ACC112 (cell line): ENCODE measurements around the gene FCGR2B.
"Not testable (repeated sequence)": the region's sequence is repeated elsewhere in the genome, so short reads cannot be mapped to it uniquely, and the experiment has no call there.

ENCODE experiments used
- H2AFZ ChIP-seq: fragments of 200-600 bp; sonication (generic); one replicate; pipeline ENCODE4 v1.6.0; 2017; ENCODE audit warnings: antibody characterized with exemption, low read length; ENCODE audit not compliant: unreplicated experiment
- H3K27ac ChIP-seq: fragments of 200-600 bp; sonication (generic); 2 replicates; pipeline ENCODE4 v1.5.1; 2014; ENCODE audit warnings: low read depth, mild to moderate bottlenecking, antibody characterized with exemption, low read length, moderate library complexity
- H3K27me3 ChIP-seq: fragments of 200-600 bp; sonication (generic); 2 replicates; pipeline ENCODE4 v1.6.1; 2014; ENCODE audit warnings: mild to moderate bottlenecking, antibody characterized with exemption, low read length, moderate library complexity, mixed read lengths; ENCODE audit not compliant: insufficient read depth
- H3K36me3 ChIP-seq: fragments of 200-600 bp; sonication (generic); 2 replicates; pipeline ENCODE4 v1.6.1; 2016; ENCODE audit warnings: mild to moderate bottlenecking, antibody characterized with exemption, low read length, moderate library complexity, mixed read lengths; ENCODE audit not compliant: insufficient read depth
- H3K4me1 ChIP-seq: fragments of 200-600 bp; sonication (generic); one replicate; pipeline ENCODE4 v1.6.1; 2016; ENCODE audit warnings: low read length, mixed read lengths; ENCODE audit not compliant: insufficient read depth, unreplicated experiment, control insufficient read depth
- H3K4me3 ChIP-seq: fragments of 200-600 bp; sonication (generic); 2 replicates; pipeline ENCODE4 v1.5.1; 2014; ENCODE audit warnings: mild to moderate bottlenecking, low read depth, low read length
- H3K79me2 ChIP-seq: fragments of 200-600 bp; sonication (generic); one replicate; pipeline ENCODE4 v1.6.0; 2016; ENCODE audit warnings: low read length; ENCODE audit not compliant: control insufficient read depth, unreplicated experiment, insufficient read depth

FCGR2B gene

DNA sequence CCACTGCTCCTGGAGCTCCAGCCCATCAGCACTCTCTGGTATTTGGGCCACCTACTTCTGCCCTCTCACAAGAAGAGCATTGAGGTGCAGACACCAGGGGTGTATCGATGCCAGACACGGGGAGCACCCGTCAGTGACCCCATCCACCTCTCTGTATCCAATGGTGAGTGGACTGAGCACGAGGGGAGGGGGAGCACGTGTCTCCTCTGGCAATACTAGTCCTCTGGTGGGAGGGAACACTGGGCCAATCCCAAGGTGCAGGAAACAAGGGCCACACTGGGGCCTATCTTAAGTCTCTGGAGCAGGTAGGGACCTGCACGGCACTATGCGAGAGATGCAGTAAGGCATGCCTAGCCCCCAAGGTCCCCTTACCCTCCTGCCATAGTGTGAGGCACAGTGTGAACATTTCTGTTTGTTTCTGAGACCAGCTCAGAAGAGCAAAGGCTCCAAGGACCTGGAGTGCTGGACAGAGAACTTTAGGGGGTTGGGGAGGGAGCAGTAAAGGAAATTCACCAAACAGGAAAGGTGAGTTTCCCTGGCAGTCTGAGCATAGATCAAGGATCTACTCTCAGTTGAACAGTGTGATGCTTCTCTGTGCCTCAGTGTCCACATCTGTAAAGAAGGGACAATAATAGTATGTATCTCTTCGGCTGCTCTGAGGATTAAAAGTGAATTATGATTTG is 60.7 kb downstream of the FCGR2B start:
- no peak overlapping the region for H3K4me3 ChIP-seq
- no peaks in the 10 kb centered on the region for H3K79me2 ChIP-seq
- no peaks in the 10 kb centered on the region for H3K27me3 ChIP-seq
- H3K36me3 ChIP-seq: no peaks in the 10 kb centered on the region
- no peak overlapping the region for H3K27ac ChIP-seq
- H2AFZ ChIP-seq: no peak overlapping the region
- peaks cover 21% of the 10 kb centered on the region for H3K4me1 ChIP-seq

DNA sequence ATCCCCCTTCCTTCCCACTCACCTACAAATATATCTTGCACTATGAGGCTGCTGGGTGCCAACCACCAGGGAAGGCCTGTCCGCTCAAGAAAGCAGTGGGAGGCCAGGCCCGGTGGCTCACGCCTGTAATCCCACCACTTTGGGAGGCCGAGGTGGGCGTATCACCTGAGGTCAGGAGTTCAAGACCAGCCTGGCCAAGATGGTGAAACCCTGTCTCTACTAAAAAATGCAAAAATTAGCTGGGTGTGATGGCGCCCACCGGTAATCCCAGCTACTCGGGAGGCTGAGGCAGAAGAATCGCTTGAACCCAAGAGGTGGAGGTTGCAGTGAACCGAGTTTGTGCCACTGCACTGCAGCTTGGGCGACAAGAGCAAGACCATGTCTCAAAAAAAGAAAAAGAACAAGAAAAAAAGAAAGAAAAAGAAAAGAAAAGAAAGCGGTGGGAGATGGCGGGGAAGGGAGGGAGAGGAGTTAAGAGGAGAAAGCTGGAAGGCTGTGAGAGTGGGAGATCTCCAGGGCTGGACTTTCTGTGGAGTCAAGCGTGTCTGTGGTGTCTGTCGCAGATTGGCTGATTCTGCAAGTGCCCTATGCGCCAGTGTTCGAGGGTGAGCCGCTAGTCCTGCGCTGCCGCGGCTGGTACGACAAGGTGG is 62.4 kb downstream of the FCGR2B start:
- H2AFZ ChIP-seq: peak overlapping the region; percentile 73
- peak overlapping the region; percentile 87 for H3K4me3 ChIP-seq
- not testable (repeated sequence) for H3K27ac ChIP-seq, H3K27me3 ChIP-seq, H3K36me3 ChIP-seq, H3K79me2 ChIP-seq
- peaks cover 31% of the 10 kb centered on the region for H3K4me1 ChIP-seq

DNA sequence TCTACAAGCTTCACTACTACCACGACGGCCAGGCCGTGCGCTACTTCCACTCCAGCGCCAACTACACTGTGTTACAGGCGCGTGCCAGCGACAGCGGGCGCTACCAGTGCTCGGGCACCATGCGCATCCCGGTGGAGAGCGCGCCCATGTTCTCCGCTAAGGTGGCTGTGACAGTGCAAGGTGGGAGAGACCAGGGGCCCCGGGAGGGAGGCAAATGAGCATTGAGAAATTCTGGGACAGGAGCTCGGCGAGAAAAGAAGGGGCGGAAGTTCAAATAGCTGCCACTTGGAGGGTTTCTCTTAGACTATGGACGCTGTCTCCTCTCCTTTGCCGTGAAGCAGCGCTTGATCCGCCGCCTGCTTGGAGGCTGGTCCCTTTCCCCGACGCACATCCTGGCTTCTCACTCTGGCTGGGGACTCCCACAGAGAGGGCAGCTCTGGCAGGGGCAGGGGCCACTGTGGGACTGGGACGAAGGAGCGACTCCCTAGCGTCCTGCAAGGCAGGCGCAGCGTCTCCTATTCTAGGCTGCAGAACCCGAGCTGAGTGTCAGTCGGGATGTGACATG is 63.0 kb downstream of the FCGR2B start:
- Histone ChIP-seq H3K79me2 (no peaks in the 10 kb centered on the region), H2AFZ (peak overlapping the region; percentile 73), H3K27me3 (no peaks in the 10 kb centered on the region), H3K4me3 (peak overlapping the region; percentile 87), H3K36me3 (no peaks in the 10 kb centered on the region), H3K4me1 (peaks cover 36% of the 10 kb centered on the region), H3K27ac (peak overlapping the region; percentile 39; the same call in 1 of the 2 replicates)

DNA sequence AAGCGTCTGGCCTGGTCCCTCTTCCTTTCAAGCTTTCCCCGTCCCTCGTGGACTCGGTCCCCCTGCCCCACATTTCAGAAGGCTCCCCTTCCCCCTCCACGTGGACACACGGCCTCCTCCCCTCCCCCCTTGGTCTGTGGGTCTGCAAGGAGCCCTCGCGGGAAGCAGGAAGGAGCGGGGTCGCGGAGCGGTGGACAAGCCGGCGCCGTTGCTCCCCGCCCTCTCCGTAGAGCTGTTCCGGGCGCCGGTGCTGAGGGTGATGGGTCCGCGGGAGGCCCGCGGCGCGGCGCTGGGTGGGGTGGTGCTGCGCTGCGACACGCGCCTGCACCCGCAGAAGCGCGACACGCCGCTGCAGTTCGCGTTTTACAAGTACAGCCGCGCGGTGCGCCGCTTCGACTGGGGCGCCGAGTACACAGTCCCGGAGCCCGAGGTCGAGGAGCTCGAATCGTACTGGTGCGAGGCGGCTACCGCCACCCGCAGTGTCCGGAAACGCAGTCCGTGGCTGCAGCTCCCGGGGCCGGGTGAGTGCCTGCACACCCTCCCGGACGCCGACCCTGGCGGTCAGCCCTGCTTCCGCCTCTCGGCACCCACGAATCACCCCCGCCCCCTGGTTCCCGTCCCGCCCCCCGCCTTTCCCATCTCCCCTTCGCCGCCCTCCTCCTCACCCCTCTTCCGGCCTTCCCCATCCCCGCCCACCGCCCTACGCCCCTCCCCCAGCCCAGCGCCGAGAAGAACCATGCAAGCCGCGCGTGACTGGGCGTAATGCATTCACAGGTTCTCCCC is 63.7 kb downstream of the FCGR2B start:
- Histone ChIP-seq H3K27ac (peak overlapping the region; percentile 71), H3K4me1 (peaks cover 29% of the 10 kb centered on the region), H3K27me3 (no peaks in the 10 kb centered on the region), H2AFZ (peak overlapping the region; percentile 73), H3K79me2 (no peaks in the 10 kb centered on the region), H3K36me3 (no peaks in the 10 kb centered on the region), H3K4me3 (peak overlapping the region; percentile 87)

DNA sequence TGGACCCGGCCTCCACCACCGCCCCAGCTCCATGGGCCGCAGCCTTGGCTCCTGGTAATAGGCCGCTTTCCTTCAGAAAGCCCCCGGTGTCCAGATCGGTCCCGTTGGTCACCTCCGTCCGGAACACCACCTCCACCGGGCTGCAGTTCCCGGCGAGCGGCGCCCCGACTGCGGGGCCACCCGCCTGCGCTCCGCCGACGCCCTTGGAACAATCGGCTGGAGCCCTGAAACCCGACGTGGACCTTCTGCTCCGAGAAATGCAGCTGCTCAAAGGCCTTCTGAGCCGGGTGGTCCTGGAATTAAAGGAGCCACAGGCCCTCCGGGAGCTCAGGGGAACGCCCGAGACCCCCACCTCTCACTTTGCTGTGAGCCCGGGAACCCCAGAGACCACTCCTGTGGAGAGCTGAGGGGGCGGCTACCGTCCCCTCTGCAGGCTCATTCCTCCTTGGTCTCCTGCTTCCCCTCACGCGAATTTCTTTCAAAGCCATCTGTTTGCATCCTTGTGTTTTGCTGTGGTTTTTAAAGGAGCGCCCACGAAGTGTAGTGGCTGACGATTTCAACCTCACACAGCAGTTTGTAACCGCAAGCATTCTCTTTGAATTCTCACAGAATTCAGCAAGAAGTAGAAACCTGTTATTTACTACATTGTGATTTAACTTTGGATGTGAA is 64.4 kb downstream of the FCGR2B start:
- Histone ChIP-seq H3K79me2 (no peaks in the 10 kb centered on the region), H2AFZ (peak overlapping the region; percentile 5), H3K27ac (peak overlapping the region; percentile 71), H3K36me3 (no peaks in the 10 kb centered on the region), H3K27me3 (no peaks in the 10 kb centered on the region), H3K4me3 (peak overlapping the region; percentile 87), H3K4me1 (peaks cover 23% of the 10 kb centered on the region)
